Measurements from ENCODE around the gene CALD1.

The CALD1 gene

GRCh38 chr7:134991469-134992339, 212.3 kb downstream of the CALD1 start:
- no peak overlapping the region for H3K4me3 ChIP-seq (ENCODE audit: low read depth, low read length)

GRCh38 chr7:134992626-134993179, 213.3 kb downstream of the CALD1 start:
- H3K4me3 ChIP-seq (ENCODE audit: low read depth, low read length): no peak overlapping the region

- H3K4me3 ChIP-seq (ENCODE audit: low read depth, low read length): no peak overlapping the region
Observed at GRCh38 chr7:134993877-134994456, 214.5 kb downstream of the CALD1 start.

GRCh38 chr7:134995239-134996096, 216.0 kb downstream of the CALD1 start:
- no peak overlapping the region for H3K4me3 ChIP-seq (ENCODE audit: low read depth, low read length)

- H3K4me3 ChIP-seq (ENCODE audit: low read depth, low read length): no peak overlapping the region
Observed at GRCh38 chr7:134996097-134996550, 216.7 kb downstream of the CALD1 start.

DNA sequence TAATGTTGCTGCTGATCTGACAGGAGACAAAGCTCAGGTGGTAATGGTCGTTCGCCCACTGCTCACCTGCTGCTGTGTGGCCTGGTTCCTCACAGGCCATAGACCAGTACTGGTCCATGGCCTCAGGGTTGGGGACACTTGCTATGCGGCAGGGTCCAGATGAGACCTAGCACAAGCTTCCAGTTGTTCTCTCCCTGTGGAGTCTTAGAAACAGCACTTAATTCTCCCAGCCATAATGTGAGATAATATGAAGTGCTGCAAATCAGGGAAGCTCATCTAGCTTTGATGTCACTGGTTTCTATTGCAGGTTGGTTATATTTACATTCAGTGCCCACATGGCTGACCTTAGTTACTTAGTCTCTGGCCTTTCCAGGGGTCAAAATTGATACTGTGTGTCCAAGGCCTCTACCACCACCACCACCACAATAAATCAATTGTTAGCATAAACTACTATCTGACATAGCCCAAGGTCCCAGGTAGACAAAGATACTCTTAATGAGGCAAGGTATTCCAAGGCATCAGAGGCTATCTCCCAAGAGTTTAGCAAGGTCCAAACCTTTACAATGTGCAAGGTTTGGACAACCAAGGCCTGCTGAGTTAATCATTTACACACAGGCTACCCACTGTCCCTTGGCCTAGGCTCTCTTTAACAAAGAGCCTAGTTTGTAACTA, 217.9 kb downstream of the CALD1 start:
- H3K4me3 ChIP-seq (ENCODE audit: low read depth, low read length): no peak overlapping the region

DNA sequence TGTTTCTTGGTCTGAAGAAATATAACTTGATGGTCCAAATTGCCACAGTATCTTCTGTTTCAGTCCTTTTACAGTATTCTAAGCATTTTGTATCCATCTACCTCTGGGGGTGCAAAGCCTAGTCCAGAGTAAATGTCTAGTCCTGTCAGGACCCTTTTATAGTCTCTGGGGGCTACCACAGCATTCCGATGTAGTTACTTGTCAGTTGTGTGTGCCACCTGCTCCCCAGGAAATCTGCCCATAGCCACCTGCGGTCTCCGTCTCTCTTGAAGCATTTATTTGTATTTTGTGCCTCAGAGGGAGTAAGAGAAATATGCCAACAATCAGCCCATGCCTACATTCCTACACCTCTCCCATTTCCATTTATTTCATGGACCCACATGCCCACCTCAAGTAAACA, 219.7 kb downstream of the CALD1 start:
- H3K4me3 ChIP-seq (ENCODE audit: low read depth, low read length): no peak overlapping the region

- no peak overlapping the region for H3K4me3 ChIP-seq (ENCODE audit: low read depth, low read length)
Observed at GRCh38 chr7:135001390-135002165, 222.1 kb downstream of the CALD1 start.

- no peak overlapping the region for H3K4me3 ChIP-seq (ENCODE audit: low read depth, low read length)
Observed at GRCh38 chr7:135012229-135012628, 232.8 kb downstream of the CALD1 start.

Measured in iPS-11a (cell line).